Mesothelial cell of epicardium (in vitro differentiated cells): ENCODE measurements around the gene PVALEF. TPM values are rescaled to one million over a fixed set of nuclear protein-coding genes. Genes with fewer than 3 reads are reported as not detected.
A peak's percentile ranks its signal among the peaks of the same experiment; 100 is the strongest.

ENCODE experiments used
- DNase-seq, 2 experiments: peaks; one replicate each; pipeline ENCODE4 v3.0.0; 2021; ENCODE audit warnings: low spot score in 2 of 2; ENCODE audit not compliant: unreplicated experiment in 2 of 2
- H3K27ac Mint-ChIP-seq: 2 replicates; pipeline ENCODE4 v1.8.0; 2021; ENCODE audit warnings: mixed read lengths
- H3K27me3 Mint-ChIP-seq: 2 replicates; pipeline ENCODE4 v1.8.0; 2021; ENCODE audit warnings: low read depth, mixed read lengths
- H3K36me3 Mint-ChIP-seq: 2 replicates; pipeline ENCODE4 v1.8.0; 2021; ENCODE audit warnings: mixed read lengths
- H3K4me1 Mint-ChIP-seq: 2 replicates; pipeline ENCODE4 v1.8.0; 2021; ENCODE audit warnings: mixed read lengths
- H3K4me3 Mint-ChIP-seq: 2 replicates; pipeline ENCODE4 v1.8.0; 2021; ENCODE audit warnings: mild to moderate bottlenecking, moderate library complexity, mixed read lengths
- H3K9me3 Mint-ChIP-seq: 2 replicates; pipeline ENCODE4 v1.8.0; 2021; ENCODE audit warnings: mixed read lengths
- CTCF ChIP-seq: fragments of 200-600 bp; sonication (generic); IDR thresholded peaks from one replicate; pipeline ENCODE4 v1.5.0; 2021; ENCODE audit warnings: antibody characterized with exemption; ENCODE audit not compliant: unreplicated experiment
- total RNA-seq: library from RNA; stranded (reverse); gene quantifications from 3 replicates; pipeline ENCODE4 v1.2.1, GENCODE V29; 2021

The PVALEF gene
- total RNA-seq, 1 donor from 2014 or later: 0.22 TPM

DNA sequence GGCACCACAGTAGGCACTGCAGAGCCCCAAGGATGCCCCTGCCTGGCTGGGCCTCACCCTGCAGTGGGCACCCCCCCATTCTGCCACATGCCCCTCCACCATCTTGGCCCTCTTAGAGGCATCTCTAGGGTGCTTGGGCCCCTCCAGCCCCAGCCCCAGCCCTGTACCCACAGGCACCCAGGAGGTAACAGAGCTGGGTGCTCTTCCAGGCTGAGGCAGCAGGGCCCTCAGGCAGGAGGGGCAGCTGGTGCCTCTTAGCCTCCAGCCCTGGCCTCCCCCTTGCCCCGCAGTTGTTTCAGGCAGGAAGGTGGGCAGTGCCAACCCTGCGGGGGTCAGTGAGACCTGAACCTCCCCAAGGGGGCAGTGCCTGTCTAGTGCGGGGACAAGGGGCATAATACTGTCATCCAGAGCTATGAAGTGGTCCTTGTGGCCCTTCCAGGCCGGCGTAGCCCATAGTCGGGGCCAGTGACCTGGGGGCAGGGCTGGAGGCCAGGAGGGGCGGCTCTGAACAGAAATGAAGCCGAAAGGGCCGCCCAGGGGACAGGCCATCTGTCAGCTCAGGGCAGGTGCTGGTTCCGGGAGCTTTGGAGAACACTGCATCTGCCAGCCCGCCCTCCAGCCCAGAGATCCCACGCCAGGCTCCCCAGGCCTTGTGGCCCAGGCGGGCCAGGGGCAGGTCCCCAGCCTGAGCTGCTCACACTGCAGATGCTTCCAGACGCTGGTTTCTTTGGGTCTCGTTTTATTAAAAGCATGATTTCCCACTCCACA is 5.6 kb downstream of the PVALEF start:
- H3K27ac Mint-ChIP-seq: no peak overlapping the region
- no peak for TF ChIP-seq CTCF
- no peak for DNase-seq
- H3K27me3 Mint-ChIP-seq: no peaks in the 10 kb centered on the region
- peaks cover 16% of the 10 kb centered on the region for H3K36me3 Mint-ChIP-seq
- peaks cover 20% of the 10 kb centered on the region for H3K9me3 Mint-ChIP-seq
- peaks cover 2% of the 10 kb centered on the region for H3K4me1 Mint-ChIP-seq
- no peak overlapping the region for H3K4me3 Mint-ChIP-seq

- no peak overlapping the region for H3K4me3 Mint-ChIP-seq
- no peak for TF ChIP-seq CTCF
- H3K36me3 Mint-ChIP-seq: peaks cover 18% of the 10 kb centered on the region
- H3K4me1 Mint-ChIP-seq: peaks cover 2% of the 10 kb centered on the region
- peaks cover 21% of the 10 kb centered on the region for H3K9me3 Mint-ChIP-seq
- no peaks in the 10 kb centered on the region for H3K27me3 Mint-ChIP-seq
- no peak overlapping the region for H3K27ac Mint-ChIP-seq
- DNase-seq: no peak
These were observed 6.6 kb downstream of the PVALEF start for GRCh38 chr17:81171941-81172340.

- Mint-ChIP-seq H3K36me3 (peaks cover 18% of the 10 kb centered on the region), H3K9me3 (peaks cover 21% of the 10 kb centered on the region), H3K27ac (no peak overlapping the region), H3K27me3 (no peaks in the 10 kb centered on the region), H3K4me1 (no peaks in the 10 kb centered on the region), H3K4me3 (no peak overlapping the region)
- no peak for TF ChIP-seq CTCF
- DNase-seq: no peak
These were observed 7.9 kb downstream of the PVALEF start for GRCh38 chr17:81173052-81173761.

DNA sequence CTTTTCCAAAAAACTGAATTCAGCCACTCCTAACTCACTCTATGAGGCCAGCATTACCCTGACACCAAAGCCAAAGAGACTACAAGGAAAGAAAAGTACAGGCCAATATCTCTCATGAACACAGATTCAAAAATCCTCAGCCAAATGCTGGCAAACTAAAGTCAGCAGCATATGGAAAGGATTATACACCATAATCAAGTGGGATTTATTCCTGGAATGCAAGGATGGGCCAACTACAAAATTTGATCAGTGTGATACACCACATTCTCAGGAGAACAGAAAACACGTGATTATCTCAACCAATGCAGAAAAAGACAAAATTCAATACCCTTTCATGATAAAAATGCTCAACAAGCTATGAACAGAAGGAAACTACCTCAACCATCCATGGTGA is 8.5 kb downstream of the PVALEF start:
- no peak for TF ChIP-seq CTCF
- Mint-ChIP-seq H3K4me3 (no peak overlapping the region), H3K36me3 (peaks cover 18% of the 10 kb centered on the region), H3K27me3 (no peaks in the 10 kb centered on the region), H3K4me1 (no peaks in the 10 kb centered on the region), H3K9me3 (peaks cover 21% of the 10 kb centered on the region), H3K27ac (no peak overlapping the region)
- no peak for DNase-seq

- H3K27ac Mint-ChIP-seq: no peak overlapping the region
- no peak for DNase-seq
- H3K4me1 Mint-ChIP-seq: no peaks in the 10 kb centered on the region
- TF ChIP-seq CTCF: peak; percentile 31
- peaks cover 18% of the 10 kb centered on the region for H3K36me3 Mint-ChIP-seq
- H3K4me3 Mint-ChIP-seq: no peak overlapping the region
- H3K9me3 Mint-ChIP-seq: peaks cover 21% of the 10 kb centered on the region
- no peaks in the 10 kb centered on the region for H3K27me3 Mint-ChIP-seq
These were observed 11.4 kb downstream of the PVALEF start for GRCh38 chr17:81176666-81177065.
